HG03558 (cell line): ENCODE data around the gene NOP9.

Experiments used
- ATAC-seq: cut with Tn5 transposase; IDR thresholded peaks from one replicate; pipeline ENCODE4 v1.9.1; 2021; ENCODE audit warnings: moderate number of reproducible peaks; ENCODE audit not compliant: unreplicated experiment; ENCODE audit errors: extremely low read depth

Gene NOP9

DNA sequence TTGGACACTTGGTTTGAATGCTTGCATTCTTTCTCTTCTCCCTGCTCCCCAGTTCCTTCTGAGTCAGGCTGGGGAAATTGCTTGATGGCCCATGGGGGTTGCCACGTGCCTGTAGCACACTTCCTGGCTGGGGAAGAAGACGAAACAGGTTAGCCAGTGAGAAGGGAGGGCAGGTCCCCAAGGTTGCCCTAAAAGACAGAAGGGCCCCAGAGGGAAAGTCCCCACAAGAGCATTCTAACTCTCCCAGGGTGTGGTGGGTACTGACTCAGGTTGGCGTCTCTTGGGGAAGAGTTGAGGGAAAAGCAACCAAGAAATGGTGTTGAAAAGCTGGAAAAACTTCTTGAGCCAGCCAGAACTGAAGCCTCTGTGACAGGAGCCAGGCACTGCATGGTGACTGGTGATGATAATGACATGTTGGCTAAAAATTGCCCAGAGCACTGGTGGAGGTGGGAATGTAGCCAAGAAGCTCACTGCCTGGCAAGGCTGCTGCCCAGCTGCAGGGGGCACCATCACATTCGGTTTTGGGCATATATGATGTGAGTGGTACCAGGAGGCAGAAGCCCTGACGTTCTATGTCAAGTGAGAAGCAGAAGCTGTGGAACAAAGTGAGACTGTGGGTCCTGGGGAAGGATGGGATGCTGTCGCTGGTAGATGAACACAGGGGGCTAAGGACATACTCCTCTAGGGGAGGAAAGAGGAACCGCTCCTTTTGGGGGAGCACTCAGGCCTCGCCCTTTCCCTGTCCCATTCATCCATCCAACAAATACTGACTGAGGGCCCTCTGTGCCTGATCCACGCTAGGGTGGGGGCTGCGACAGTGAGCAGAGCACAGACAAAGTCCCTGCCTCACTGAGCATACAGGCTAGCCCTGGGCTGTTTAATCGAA lies 20.1 kb upstream of the NOP9 start:
- ATAC-seq: peak; percentile 56

DNA sequence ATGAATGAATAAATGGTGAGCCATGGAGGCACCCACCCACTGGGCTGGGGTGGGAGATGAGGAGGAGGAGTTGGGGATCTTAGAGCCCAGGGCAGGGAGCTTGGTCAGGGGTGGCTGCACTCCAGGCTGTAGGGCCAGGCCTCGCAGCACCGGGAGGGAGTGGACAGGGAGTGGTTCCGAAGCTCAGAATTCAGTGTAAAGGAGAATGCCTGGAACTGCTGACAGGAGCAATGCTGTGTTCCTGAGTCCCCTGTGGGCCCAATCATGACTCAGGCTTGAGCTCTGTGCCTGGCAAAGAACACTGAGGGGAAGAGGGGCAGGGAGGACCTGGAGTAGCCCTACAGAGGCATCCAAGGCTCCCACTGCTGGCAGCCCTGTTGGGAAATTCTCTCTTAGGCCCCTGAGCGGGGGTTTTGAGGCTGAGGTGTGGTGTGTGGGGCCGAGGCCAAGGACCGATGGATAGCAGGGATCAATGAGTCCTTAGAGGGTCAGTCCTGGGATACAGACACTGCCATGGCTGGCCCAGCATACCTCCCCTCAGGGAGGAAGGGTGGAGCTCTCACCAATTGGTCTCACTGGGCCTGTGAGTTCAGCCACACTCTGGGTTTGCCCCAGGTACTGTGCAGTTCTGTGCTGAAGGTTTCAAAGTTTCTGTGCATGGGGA lies 18.7 kb upstream of the NOP9 start:
- no peak for ATAC-seq

GRCh38 chr14:24281636-24282035 lies 18.0 kb upstream of the NOP9 start:
- no peak for ATAC-seq

DNA sequence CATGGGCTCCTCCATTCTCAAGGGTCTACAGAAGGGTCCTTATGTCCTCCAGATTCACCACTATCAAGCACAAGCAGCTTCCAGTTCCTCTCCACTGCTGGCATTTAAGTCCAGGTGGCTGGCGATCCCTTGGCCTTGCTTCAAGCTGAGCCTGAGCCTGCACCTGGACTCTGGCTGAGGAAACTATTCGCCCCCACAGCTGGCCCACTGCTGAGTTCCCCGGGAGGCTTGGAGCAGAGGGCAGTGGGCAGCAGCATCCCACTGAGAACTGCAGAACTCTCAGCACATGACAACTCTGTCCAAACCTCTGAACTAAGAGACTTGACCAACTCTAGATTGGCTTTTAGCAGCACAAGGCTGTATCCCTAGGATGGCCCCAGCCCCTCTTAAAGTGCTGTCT lies 16.9 kb upstream of the NOP9 start:
- no peak for ATAC-seq

GRCh38 chr14:24283796-24284460 lies 15.7 kb upstream of the NOP9 start:
- ATAC-seq: no peak

DNA sequence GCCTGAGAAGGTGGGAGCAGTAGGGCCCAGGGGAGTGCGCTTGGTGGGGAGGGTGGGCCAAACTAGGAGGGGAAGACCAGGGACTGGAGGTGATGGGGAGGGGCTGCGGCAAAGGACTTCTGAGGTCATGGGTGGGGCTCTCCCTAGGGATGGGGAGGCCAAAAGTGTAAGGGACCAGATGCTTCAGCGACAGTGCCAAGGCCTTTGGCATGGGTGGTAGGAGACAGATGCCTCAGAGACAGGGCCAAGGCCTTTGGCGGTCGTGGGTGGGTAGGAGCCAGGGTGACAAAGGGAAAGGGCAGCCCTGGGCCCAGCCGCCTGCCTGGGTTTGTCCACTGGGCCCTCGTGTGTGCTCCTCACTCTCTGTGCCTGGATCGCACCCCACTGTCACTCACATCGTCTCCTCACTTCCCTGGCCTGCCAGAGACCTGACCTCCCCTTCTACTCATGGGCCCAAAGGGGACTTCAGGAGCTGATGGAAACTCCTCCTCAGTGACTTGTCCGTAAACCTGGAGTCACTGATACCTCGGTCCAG lies 15.1 kb upstream of the NOP9 start:
- ATAC-seq: no peak

- ATAC-seq: no peak
Measured at GRCh38 chr14:24285351-24285750, 14.3 kb upstream of the NOP9 start.

- ATAC-seq: no peak
Measured at GRCh38 chr14:24286996-24287395, 12.7 kb upstream of the NOP9 start.

GRCh38 chr14:24289649-24290280 lies 9.9 kb upstream of the NOP9 start:
- ATAC-seq: no peak

DNA sequence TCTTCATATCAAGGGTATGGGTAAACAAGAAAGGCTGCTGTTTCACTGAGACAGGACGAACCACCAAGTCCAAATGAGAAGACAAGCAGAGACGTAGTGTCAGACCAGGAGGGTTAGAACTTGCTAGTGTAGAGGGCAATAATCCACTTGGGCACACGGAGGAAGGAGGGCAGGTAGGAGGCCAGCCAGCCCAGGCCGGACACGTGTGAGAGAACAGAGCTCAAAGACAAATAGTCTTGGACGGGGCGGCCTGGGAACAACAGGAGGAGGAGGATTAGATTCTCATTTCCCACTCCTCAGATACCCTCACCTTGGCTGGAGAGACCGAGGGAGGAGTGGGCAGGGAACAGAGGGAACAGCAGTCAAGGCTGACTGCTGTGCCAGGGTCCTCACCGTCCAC lies 8.9 kb upstream of the NOP9 start:
- no peak for ATAC-seq

DNA sequence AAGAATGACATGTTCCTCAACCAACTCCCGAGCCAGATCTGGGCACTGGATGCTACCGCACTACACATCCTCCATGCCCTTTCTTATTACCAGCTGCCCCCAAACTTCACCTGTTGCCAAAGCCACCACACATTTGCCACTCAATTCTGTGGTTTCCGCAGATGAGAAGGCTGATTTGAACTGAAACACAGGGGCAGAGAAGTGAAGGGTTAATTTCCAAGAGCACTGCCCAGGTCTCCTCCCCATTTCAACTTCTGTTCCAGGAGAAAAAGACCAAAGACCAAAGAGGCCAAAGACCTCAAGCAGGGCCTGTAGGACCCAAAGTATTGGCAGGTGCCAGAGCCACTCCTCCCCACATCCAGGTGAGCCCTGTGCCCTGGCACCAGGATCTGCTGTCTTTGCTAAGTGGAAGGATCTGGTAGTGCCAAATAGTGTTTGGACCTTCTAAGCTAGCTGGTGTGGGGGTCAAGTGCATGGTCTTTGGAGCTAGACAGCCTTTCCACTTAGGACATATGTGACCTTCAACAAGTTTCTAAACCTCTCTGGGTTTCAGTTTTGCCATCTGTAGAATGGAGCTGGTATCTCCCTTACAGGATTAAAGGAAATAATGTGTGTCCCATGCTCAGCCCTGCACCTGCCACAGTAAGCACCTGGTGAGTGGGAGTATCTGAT lies 8.1 kb upstream of the NOP9 start:
- ATAC-seq: no peak

DNA sequence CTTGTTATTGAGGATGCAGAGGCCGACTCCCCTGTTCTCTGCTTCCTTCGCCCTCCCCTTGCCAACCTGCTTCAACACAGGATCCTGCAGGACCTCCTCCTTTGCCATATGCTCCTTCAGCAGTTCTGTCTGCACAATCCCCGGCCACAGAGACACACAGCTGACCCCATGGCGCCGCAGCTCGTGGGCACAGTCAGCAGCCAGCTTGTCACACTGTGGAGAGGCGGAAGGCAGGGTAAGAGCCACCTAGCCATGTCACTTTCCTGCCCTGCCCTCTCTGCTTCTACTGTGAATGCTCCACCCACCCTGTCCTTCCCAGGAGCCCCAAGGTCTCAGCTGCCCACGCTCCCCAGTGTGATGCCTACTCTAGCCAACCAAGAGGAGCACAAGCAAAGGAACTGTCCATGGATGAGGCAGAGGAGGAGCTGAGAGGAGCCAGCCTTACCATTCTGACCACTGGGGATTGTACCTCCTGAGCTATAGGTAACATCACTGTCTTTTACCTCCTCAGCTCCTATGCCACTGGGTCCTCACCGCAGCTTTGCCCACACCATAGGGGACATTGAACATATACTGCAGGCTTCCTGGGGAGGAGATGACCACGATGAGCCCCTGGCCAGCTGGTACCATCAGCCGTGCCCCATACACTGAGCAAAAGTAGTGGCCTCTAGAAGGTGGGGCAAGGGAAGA lies 7.4 kb upstream of the NOP9 start:
- ATAC-seq: no peak

DNA sequence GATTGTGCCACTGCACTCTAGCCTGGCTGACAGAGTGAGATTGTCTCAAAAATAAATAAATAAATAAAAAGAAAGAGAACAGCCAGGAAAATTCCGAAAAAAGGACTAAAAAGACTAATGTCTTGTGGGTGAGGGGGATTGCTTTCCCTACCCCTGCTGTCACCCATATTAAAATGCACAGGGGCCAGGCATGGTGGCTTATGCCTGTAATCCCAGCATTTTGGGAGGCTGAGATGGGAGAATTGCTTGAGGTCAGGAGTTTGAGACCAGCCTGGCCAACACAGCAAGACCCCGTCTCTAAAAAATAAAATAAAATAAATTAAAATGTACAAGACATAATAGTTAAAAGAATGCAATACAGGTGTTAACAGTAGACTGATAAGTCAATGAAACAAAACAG lies 6.1 kb upstream of the NOP9 start:
- no peak for ATAC-seq

GRCh38 chr14:24296341-24297157 lies 3.1 kb upstream of the NOP9 start:
- peak; percentile 32 for ATAC-seq

DNA sequence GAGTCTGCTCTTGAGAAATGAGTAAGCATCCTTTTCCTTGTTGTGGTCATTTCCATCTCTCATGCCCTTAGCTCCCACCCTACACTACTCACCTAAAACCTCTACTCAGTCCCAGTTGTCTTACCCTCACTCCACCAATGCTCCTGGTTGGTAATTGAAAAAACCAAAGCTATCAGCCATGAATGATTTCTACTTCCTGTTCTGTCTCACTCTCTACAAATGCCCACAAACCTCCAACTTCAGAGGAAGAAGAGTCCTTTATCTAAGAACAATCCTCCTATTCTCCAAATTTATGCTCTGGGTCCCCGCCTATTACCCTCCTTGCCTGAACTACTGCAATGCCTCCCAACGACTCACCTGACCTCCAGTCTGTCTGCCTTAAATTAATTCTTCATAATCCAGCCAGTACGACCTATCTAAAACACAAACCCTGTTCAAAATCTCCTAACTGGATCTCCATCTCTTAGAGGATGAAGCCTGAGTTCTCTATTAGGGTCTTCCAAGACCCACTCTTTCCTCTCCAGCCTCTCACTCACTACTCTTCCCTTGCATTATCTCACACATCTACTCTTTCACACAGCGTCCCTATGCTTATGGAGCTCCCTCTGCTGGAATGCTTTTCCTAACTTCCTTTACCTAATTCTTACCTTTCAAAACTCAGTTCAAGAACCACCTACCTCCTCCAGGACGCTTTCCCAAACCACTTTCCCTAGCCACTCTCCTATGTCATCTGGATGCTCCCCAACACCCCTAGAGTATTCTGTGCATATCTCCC lies 2.3 kb upstream of the NOP9 start:
- ATAC-seq: peak; percentile 10

DNA sequence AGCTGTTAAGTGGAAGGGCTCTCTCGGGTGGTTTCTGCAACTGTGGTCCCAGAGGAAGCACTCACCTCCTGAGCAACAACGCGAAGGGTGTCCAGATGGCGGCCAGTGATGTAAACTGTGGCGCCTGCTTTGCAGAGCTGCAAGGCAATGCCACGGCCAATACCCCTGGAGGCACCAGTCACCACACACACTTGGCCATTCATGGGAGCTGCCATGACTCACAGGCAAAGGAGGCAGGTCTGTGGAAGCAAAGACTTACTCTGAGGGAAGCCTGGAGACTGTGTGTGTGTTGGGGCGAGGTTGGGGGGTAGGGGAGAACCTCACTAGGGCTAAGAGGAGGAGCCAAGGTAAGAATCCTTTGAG lies 777 bp upstream of the NOP9 start:
- ATAC-seq: no peak

GRCh38 chr14:24300326-24300980 lies 803 bp downstream of the NOP9 start:
- no peak for ATAC-seq

- ATAC-seq: no peak
Measured at GRCh38 chr14:24304019-24304387, 4.4 kb downstream of the NOP9 start.
